IMR-90 (cell line): Measurements from ENCODE around the gene NAXE. TPM values are rescaled to one million over a fixed set of nuclear protein-coding genes. Genes with fewer than 3 reads are reported as not detected.
"Not testable (repeated sequence)": the region's sequence is repeated elsewhere in the genome, so short reads cannot be mapped to it uniquely, and the experiment has no call there.

ENCODE experiments used
- ATAC-seq: fragments of 200-7000 bp; cut with Tn5 transposase; 2 replicates; pipeline ENCODE4 v1.9.1; 2020; ENCODE audit warnings: low read depth, mild to moderate bottlenecking, moderate library complexity
- BruUV-seq: library from RNA; stranded (reverse); fragments of 400-500 nt; replicated peaks from 2 replicates; lab custom pipeline; 2021; lab: Mats Ljungman, UMichigan
- CTCF ChIA-PET: fragments of 300-600 bp; formaldehyde crosslinking; extraction: SDS; loops from one replicate; lab custom pipeline; 2021; ENCODE audit warnings: antibody characterized with exemption; lab: Yijun Ruan, JAX
- POLR2A ChIA-PET: fragments of 300-600 bp; sonication (Branson Sonifier 250); formaldehyde crosslinking; loops from one replicate; lab custom pipeline; 2022; ENCODE audit warnings: antibody characterized with exemption; ENCODE audit not compliant: unreplicated experiment; lab: Charles Lee
- DNase-seq: peaks from one replicate; pipeline ENCODE4 v3.0.0; 2013
- H2AFZ ChIP-seq: replicated peaks from 2 replicates; pipeline ENCODE3; 2013; ENCODE audit warnings: low read length, mild to moderate bottlenecking; ENCODE audit not compliant: poor library complexity
- H2AK5ac ChIP-seq: 2 replicates; pipeline ENCODE4 v1.6.1; 2013; ENCODE audit warnings: low read depth, low read length, inconsistent platforms
- H2AK9ac ChIP-seq: replicated peaks from 2 replicates; pipeline ENCODE3; 2013; ENCODE audit warnings: mild to moderate bottlenecking, low read depth, low read length, moderate library complexity; ENCODE audit not compliant: poor library complexity
- H2BK120ac ChIP-seq: 2 replicates; pipeline ENCODE4 v1.6.1; 2013; ENCODE audit warnings: low read depth, low read length, inconsistent platforms
- H2BK15ac ChIP-seq: 3 replicates; pipeline ENCODE4 v1.6.1; 2013; ENCODE audit warnings: low read depth, low read length, inconsistent platforms
- H2BK20ac ChIP-seq: 2 replicates; pipeline ENCODE4 v1.6.1; 2013; ENCODE audit warnings: low read depth, mild to moderate bottlenecking, inconsistent platforms, low read length, moderate library complexity
- H2BK5ac ChIP-seq: 2 replicates; pipeline ENCODE4 v1.6.1; 2013; ENCODE audit warnings: mild to moderate bottlenecking, low read depth, low read length, inconsistent platforms; ENCODE audit not compliant: poor library complexity, severe bottlenecking
- H3K14ac ChIP-seq: replicated peaks from 2 replicates; pipeline ENCODE4 v1.6.1; 2013; ENCODE audit warnings: low read depth, low read length, inconsistent platforms
- H3K18ac ChIP-seq: 2 replicates; pipeline ENCODE4 v1.6.1; 2013; ENCODE audit warnings: low read depth, low read length, control low read depth
- H3K23ac ChIP-seq: 2 replicates; pipeline ENCODE4 v1.6.1; 2013; ENCODE audit warnings: low read depth, low read length, inconsistent platforms
- H3K27ac ChIP-seq: 2 replicates; pipeline ENCODE4 v1.5.1; 2013; ENCODE audit warnings: mild to moderate bottlenecking, control low read depth, low read length; ENCODE audit not compliant: insufficient read depth
- H3K27me3 ChIP-seq: 2 replicates; pipeline ENCODE4 v1.6.1; 2013; ENCODE audit warnings: low read length; ENCODE audit not compliant: control insufficient read depth, insufficient read depth
- H3K36me3 ChIP-seq: 2 replicates; pipeline ENCODE4 v1.6.1; 2013; ENCODE audit warnings: low read length, mixed read lengths; ENCODE audit not compliant: control insufficient read depth, insufficient read depth
- H3K4ac ChIP-seq: 2 replicates; pipeline ENCODE4 v1.6.1; 2013; ENCODE audit warnings: low read depth, low read length, inconsistent platforms
- H3K4me1 ChIP-seq: 2 replicates; pipeline ENCODE4 v1.6.1; 2013; ENCODE audit warnings: low read length, mixed read lengths; ENCODE audit not compliant: control insufficient read depth, insufficient read depth
- H3K4me2 ChIP-seq: 2 replicates; pipeline ENCODE4 v1.6.1; 2013; ENCODE audit warnings: low read depth, mild to moderate bottlenecking, control low read depth, low read length, moderate library complexity
- H3K4me3 ChIP-seq: 2 replicates; pipeline ENCODE4 v1.5.1; 2013; ENCODE audit warnings: low read depth, mild to moderate bottlenecking, control low read depth, low read length, moderate library complexity; ENCODE audit not compliant: insufficient read depth
- H3K56ac ChIP-seq: 2 replicates; pipeline ENCODE4 v1.6.1; 2013; ENCODE audit warnings: low read length, inconsistent platforms; ENCODE audit not compliant: insufficient read depth; ENCODE audit errors: extremely low read depth
- H3K79me1 ChIP-seq, 2 experiments: 2 replicates each; pipeline ENCODE4 v1.6.1; 2013; ENCODE audit warnings: low read length in 2 of 2, inconsistent platforms in 1 of 2, low read depth in 1 of 2
- H3K9ac ChIP-seq: 2 replicates; pipeline ENCODE4 v1.6.1; 2013; ENCODE audit warnings: low read depth, low read length, control low read depth
- H3K9me1 ChIP-seq: 2 replicates; pipeline ENCODE4 v1.6.1; 2013; ENCODE audit warnings: low read length, inconsistent platforms; ENCODE audit not compliant: insufficient read depth
- H3K9me3 ChIP-seq: 2 replicates; pipeline ENCODE4 v1.6.1; 2013; ENCODE audit warnings: low read length; ENCODE audit not compliant: control insufficient read depth, insufficient read depth
- H4K20me1 ChIP-seq: 2 replicates; pipeline ENCODE4 v1.6.1; 2013; ENCODE audit warnings: low read length, inconsistent platforms; ENCODE audit not compliant: insufficient read depth
- H4K5ac ChIP-seq: 2 replicates; pipeline ENCODE4 v1.6.1; 2013; ENCODE audit warnings: mild to moderate bottlenecking, low read depth, low read length, control low read depth
- H4K8ac ChIP-seq, 2 experiments: 2 replicates each; pipeline ENCODE4 v1.6.1; 2013; ENCODE audit warnings: low read depth in 2 of 2, low read length in 2 of 2, control low read depth in 1 of 2, inconsistent platforms in 1 of 2
- H4K91ac ChIP-seq: 2 replicates; pipeline ENCODE4 v1.6.1; 2013; ENCODE audit warnings: low read depth, low read length, inconsistent platforms; ENCODE audit not compliant: insufficient read depth
- WGBS, 2 experiments: methylation state at CpG; one replicate each; pipeline versions ENCODE4 v1.1.5 to v1.1.7; 2013; ENCODE audit warnings: missing lambda C conversion rate in 2 of 2; ENCODE audit not compliant: insufficient read length in 1 of 2; ENCODE audit errors: extremely low coverage in 2 of 2; 5-methylcytosine and 5-hydroxymethylcytosine counted together
- dilution Hi-C: fragments of 300-500 bp; cut with HindIII; formaldehyde crosslinking; loops from one replicate; pipeline ENCODE4 v1.14.3; 2018; ENCODE audit warnings: low sequenced_read_pairs; ENCODE audit not compliant: unreplicated experiment
- in situ Hi-C: fragments of 300-500 bp; cut with MboI; formaldehyde crosslinking; loops from 3 replicates; pipeline ENCODE4 v1.14.3; 2019; ENCODE audit warnings: low sequenced_read_pairs, inconsistent platforms, mixed read lengths
- intact Hi-C: fragments of 100-400 bp; cut with micrococcal nuclease; formaldehyde crosslinking; loops from 2 replicates; pipeline ENCODE4 v1.10.0; 2022
- polyA plus RNA-seq, 3 experiments: library from polyadenylated mRNA; depleted of rRNA; stranded (reverse); fragments of >200 nt; gene quantifications; 2 replicates each; pipeline ENCODE4 v1.2.3, GENCODE V29; 2012; ENCODE audit warnings: low replicate concordance in 1 of 3
- total RNA-seq: library from RNA; depleted of rRNA; stranded (reverse); fragments of >200 nt; gene quantifications from 2 replicates; pipeline ENCODE4 v1.2.3, GENCODE V29; 2012

NAXE gene
- total and polyA plus RNA-seq, 2 of the 4 experiments (the other 2 are of a cell fraction), result 61.0 to 74.2 TPM

GRCh38 chr1:156631152-156631551 is 39.6 kb downstream of the NAXE start:
- H2BK20ac ChIP-seq, H2AK9ac ChIP-seq, H3K23ac ChIP-seq, in situ Hi-C loops, H4K20me1 ChIP-seq, H3K4me1 ChIP-seq, H3K14ac ChIP-seq, intact Hi-C loops, H2BK120ac ChIP-seq, H2AFZ ChIP-seq, H4K8ac ChIP-seq, ATAC-seq, H3K56ac ChIP-seq, H3K79me1 ChIP-seq, H2BK15ac ChIP-seq, H3K9me3 ChIP-seq, H3K4me3 ChIP-seq, H3K4ac ChIP-seq, DNase-seq, H2AK5ac ChIP-seq, H2BK5ac ChIP-seq, H3K18ac ChIP-seq, H3K4me2 ChIP-seq, H3K9ac ChIP-seq, H3K9me1 ChIP-seq, H4K91ac ChIP-seq, H4K5ac ChIP-seq, H3K36me3 ChIP-seq, dilution Hi-C loops, BruUV-seq, CTCF ChIA-PET, H3K27ac ChIP-seq, POLR2A ChIA-PET: not testable (repeated sequence)
- WGBS, 2 experiments, result no CpG with 5 or more reads among the region's 9 CpGs
- H3K27me3 ChIP-seq, result peaks cover 53% of the 10 kb centered on the region
